Loucy (cell line): Measurements from ENCODE around the gene RACGAP1.

Experiments
- CTCF ChIP-seq: fragments of 200-600 bp; sonication (generic); conservative IDR thresholded peaks from 2 replicates; pipeline ENCODE4 v1.5.1; 2014; ENCODE audit warnings: mild to moderate bottlenecking, antibody characterized with exemption, low read length
- EZH2phosphoT487 ChIP-seq: fragments of 200-600 bp; IDR thresholded peaks from 2 replicates; pipeline ENCODE4 v1.6.1; 2018; ENCODE audit warnings: antibody characterized with exemption, mild to moderate bottlenecking, moderate library complexity, borderline replicate concordance

- TF ChIP-seq CTCF (no peak), EZH2phosphoT487 (no peak)
Measured at GRCh38 chr12:50050119-50050385, 24.8 kb upstream of the RACGAP1 start.
